Mesothelial cell of epicardium (in vitro differentiated cells): ENCODE measurements around the gene C8B. TPM values are rescaled to one million over a fixed set of nuclear protein-coding genes. Genes with fewer than 3 reads are reported as not detected.

ENCODE experiments used
- DNase-seq, 2 experiments: peaks; one replicate each; pipeline ENCODE4 v3.0.0; 2021; ENCODE audit warnings: low spot score in 2 of 2; ENCODE audit not compliant: unreplicated experiment in 2 of 2
- H3K27ac Mint-ChIP-seq: 2 replicates; pipeline ENCODE4 v1.8.0; 2021; ENCODE audit warnings: mixed read lengths
- H3K27me3 Mint-ChIP-seq: 2 replicates; pipeline ENCODE4 v1.8.0; 2021; ENCODE audit warnings: low read depth, mixed read lengths
- H3K36me3 Mint-ChIP-seq: 2 replicates; pipeline ENCODE4 v1.8.0; 2021; ENCODE audit warnings: mixed read lengths
- H3K4me1 Mint-ChIP-seq: 2 replicates; pipeline ENCODE4 v1.8.0; 2021; ENCODE audit warnings: mixed read lengths
- H3K4me3 Mint-ChIP-seq: 2 replicates; pipeline ENCODE4 v1.8.0; 2021; ENCODE audit warnings: mild to moderate bottlenecking, moderate library complexity, mixed read lengths
- H3K9me3 Mint-ChIP-seq: 2 replicates; pipeline ENCODE4 v1.8.0; 2021; ENCODE audit warnings: mixed read lengths
- total RNA-seq: library from RNA; stranded (reverse); gene quantifications from 3 replicates; pipeline ENCODE4 v1.2.1, GENCODE V29; 2021
- TF ChIP-seq, protein P1 (sequence below): fragments of 200-600 bp; sonication (generic); IDR thresholded peaks from one replicate; pipeline ENCODE4 v1.5.0; 2021; ENCODE audit warnings: antibody characterized with exemption; ENCODE audit not compliant: unreplicated experiment

Gene C8B
- total RNA-seq, 1 donor from 2014 or later = not detected

- no peaks in the 10 kb centered on the region for H3K36me3 Mint-ChIP-seq
- H3K4me3 Mint-ChIP-seq = no peak overlapping the region
- peaks cover 3% of the 10 kb centered on the region for H3K27me3 Mint-ChIP-seq
- DNase-seq = no peak
- peaks cover 3% of the 10 kb centered on the region for H3K9me3 Mint-ChIP-seq
- TF ChIP-seq, protein P1, sequence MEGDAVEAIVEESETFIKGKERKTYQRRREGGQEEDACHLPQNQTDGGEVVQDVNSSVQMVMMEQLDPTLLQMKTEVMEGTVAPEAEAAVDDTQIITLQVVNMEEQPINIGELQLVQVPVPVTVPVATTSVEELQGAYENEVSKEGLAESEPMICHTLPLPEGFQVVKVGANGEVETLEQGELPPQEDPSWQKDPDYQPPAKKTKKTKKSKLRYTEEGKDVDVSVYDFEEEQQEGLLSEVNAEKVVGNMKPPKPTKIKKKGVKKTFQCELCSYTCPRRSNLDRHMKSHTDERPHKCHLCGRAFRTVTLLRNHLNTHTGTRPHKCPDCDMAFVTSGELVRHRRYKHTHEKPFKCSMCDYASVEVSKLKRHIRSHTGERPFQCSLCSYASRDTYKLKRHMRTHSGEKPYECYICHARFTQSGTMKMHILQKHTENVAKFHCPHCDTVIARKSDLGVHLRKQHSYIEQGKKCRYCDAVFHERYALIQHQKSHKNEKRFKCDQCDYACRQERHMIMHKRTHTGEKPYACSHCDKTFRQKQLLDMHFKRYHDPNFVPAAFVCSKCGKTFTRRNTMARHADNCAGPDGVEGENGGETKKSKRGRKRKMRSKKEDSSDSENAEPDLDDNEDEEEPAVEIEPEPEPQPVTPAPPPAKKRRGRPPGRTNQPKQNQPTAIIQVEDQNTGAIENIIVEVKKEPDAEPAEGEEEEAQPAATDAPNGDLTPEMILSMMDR = no peak
- H3K27ac Mint-ChIP-seq = no peak overlapping the region
- H3K4me1 Mint-ChIP-seq = no peaks in the 10 kb centered on the region
Observed at GRCh38 chr1:56991576-56991975, 25.8 kb upstream of the C8B start.

DNA sequence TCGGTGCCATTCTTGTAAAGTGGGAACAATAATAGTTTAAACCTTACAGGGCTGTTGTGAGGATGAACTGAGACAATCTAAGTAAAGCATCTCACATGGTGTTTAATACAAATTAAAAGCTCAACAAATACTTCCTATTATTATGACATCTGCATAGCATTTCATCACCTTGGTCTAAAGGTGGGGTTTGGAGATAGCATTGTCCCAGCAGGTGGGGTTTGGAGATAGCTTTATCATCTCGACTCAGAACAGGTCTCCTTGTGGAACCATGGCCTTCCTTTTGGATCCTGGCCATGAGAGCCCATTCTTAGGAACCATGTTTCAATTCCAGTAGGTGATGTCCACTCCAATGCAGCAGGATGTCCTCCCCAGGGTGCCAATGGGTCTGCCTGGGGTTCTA lies 20.6 kb upstream of the C8B start:
- H3K27ac Mint-ChIP-seq = no peak overlapping the region
- no peaks in the 10 kb centered on the region for H3K36me3 Mint-ChIP-seq
- TF ChIP-seq, protein P1 = no peak
- no peak overlapping the region for H3K4me3 Mint-ChIP-seq
- H3K4me1 Mint-ChIP-seq = no peaks in the 10 kb centered on the region
- DNase-seq = no peak
- peaks cover 14% of the 10 kb centered on the region for H3K27me3 Mint-ChIP-seq
- peaks cover 3% of the 10 kb centered on the region for H3K9me3 Mint-ChIP-seq

DNA sequence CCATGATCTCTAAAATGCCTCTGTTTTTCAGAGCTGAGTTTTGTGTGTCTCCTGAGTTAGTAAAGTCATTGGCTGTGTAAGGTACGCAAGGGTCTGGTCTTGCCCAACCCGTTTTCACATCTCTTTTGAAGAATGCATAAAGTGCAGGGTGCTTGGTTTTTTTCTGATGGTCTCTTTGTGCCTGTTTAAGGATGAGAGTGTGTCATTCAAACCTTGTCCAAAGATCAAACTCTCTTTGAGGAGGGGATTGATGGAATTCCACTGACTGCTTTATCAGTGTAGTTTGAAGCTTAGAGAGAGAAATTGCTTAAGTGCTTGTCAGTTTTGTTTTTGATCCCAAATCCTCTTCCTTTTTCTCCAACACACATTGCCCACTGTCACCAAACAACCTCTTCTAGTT lies 20.0 kb upstream of the C8B start:
- TF ChIP-seq, protein P1 = no peak
- no peaks in the 10 kb centered on the region for H3K36me3 Mint-ChIP-seq
- H3K4me3 Mint-ChIP-seq = no peak overlapping the region
- DNase-seq = no peak
- H3K27me3 Mint-ChIP-seq = peaks cover 18% of the 10 kb centered on the region
- peaks cover 3% of the 10 kb centered on the region for H3K9me3 Mint-ChIP-seq
- no peaks in the 10 kb centered on the region for H3K4me1 Mint-ChIP-seq
- no peak overlapping the region for H3K27ac Mint-ChIP-seq

DNA sequence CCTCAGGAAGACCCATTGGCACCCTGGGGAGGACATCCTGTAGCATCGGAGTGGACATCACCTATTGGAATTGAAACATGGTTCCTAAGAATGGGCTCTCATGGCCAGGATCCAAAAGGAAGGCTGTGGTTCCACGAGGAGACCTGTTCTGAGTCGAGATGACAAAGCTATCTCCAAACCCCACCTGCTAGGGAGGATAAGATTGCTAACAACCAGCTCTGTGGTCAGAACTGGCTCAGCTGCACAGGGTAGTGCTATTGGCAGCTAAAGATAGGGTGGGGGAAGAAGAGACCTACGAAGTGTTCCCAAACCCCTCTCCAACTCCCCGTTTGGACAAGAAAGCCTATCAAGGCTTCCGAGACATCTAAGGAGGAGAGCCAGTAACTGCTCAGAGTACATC lies 17.7 kb upstream of the C8B start:
- Mint-ChIP-seq H3K27ac (no peak overlapping the region), H3K36me3 (no peaks in the 10 kb centered on the region), H3K4me1 (no peaks in the 10 kb centered on the region), H3K27me3 (peaks cover 34% of the 10 kb centered on the region), H3K4me3 (no peak overlapping the region), H3K9me3 (no peaks in the 10 kb centered on the region)
- TF ChIP-seq, protein P1 = no peak
- no peak for DNase-seq

GRCh38 chr1:56979986-56980755 lies 14.4 kb upstream of the C8B start:
- H3K9me3 Mint-ChIP-seq = no peaks in the 10 kb centered on the region
- H3K27ac Mint-ChIP-seq = no peak overlapping the region
- TF ChIP-seq, protein P1 = no peak

More at GRCh38 chr1:56979986-56980755, 14.4 kb upstream of the C8B start:
- no peak for DNase-seq
- H3K4me3 Mint-ChIP-seq = no peak overlapping the region
- peaks cover 59% of the 10 kb centered on the region for H3K27me3 Mint-ChIP-seq
- no peaks in the 10 kb centered on the region for H3K36me3 Mint-ChIP-seq
- no peaks in the 10 kb centered on the region for H3K4me1 Mint-ChIP-seq
